ENCODE data around the gene SURF6. TPM values are rescaled to one million over a fixed set of nuclear protein-coding genes. Genes with fewer than 3 reads are reported as not detected.

The SURF6 gene
- total RNA-seq, 1 experiment from 2014 or later = 5.6 TPM

Small RNA genes within 50 kb of the gene (small RNA-seq; reads per million reads assigned to genes)
- not detected for gene RF00019
- gene SNORD24 = not detected
- not detected for gene SNORD36A
- gene SNORD36B = not detected
- not detected for gene SNORD36C

Other genes starting within 250 kb of the SURF6 start
- gene RALGDS, start 214.9 kb downstream of the SURF6 start, total RNA-seq (2014; rRNA removed; shearing (Covaris generic); ENCODE audit: low replicate concordance) = 69.2 and 99.2 TPM in 2 replicates
- 5.2 TPM in 2 replicates for gene GBGT1, start 172.3 kb downstream of the SURF6 start, total RNA-seq (2014; rRNA removed; shearing (Covaris generic); ENCODE audit: low replicate concordance)
- gene OBP2B, start 126.9 kb downstream of the SURF6 start, total RNA-seq (2014; rRNA removed; shearing (Covaris generic); ENCODE audit: low replicate concordance) = not detected in 2 replicates
- gene ABO, start 61.0 kb downstream of the SURF6 start, total RNA-seq (2014; rRNA removed; shearing (Covaris generic); ENCODE audit: low replicate concordance) = not detected in 2 replicates
- 13.6 and 30.6 TPM in 2 replicates for gene MED22, start 11.9 kb upstream of the SURF6 start, total RNA-seq (2014; rRNA removed; shearing (Covaris generic); ENCODE audit: low replicate concordance)
- 2,407 and 2,991 TPM in 2 replicates for gene RPL7A, start 12.0 kb upstream of the SURF6 start, total RNA-seq (2014; rRNA removed; shearing (Covaris generic); ENCODE audit: low replicate concordance)
- 35.6 and 40.0 TPM in 2 replicates for gene SURF1, start 20.3 kb upstream of the SURF6 start, total RNA-seq (2014; rRNA removed; shearing (Covaris generic); ENCODE audit: low replicate concordance)
- gene SURF2, start 20.4 kb upstream of the SURF6 start, total RNA-seq (2014; rRNA removed; shearing (Covaris generic); ENCODE audit: low replicate concordance) = 20.0 and 52.9 TPM in 2 replicates
- 81.1 and 84.1 TPM in 2 replicates for gene SURF4, start 39.9 kb upstream of the SURF6 start, total RNA-seq (2014; rRNA removed; shearing (Covaris generic); ENCODE audit: low replicate concordance)
- 0.93 and 0.97 TPM in 2 replicates for gene STKLD1, start 40.2 kb upstream of the SURF6 start, total RNA-seq (2014; rRNA removed; shearing (Covaris generic); ENCODE audit: low replicate concordance)
- gene REXO4, start 81.8 kb upstream of the SURF6 start, total RNA-seq (2014; rRNA removed; shearing (Covaris generic); ENCODE audit: low replicate concordance) = 10.5 and 41.9 TPM in 2 replicates
- 0.34 and 1.3 TPM in 2 replicates for gene ADAMTS13, start 86.2 kb upstream of the SURF6 start, total RNA-seq (2014; rRNA removed; shearing (Covaris generic); ENCODE audit: low replicate concordance)
- 4.5 and 15.3 TPM in 2 replicates for gene CACFD1, start 123.8 kb upstream of the SURF6 start, total RNA-seq (2014; rRNA removed; shearing (Covaris generic); ENCODE audit: low replicate concordance)
- gene SLC2A6, start 142.9 kb upstream of the SURF6 start, total RNA-seq (2014; rRNA removed; shearing (Covaris generic); ENCODE audit: low replicate concordance) = 10.6 and 32.0 TPM in 2 replicates
- gene MYMK, start 188.8 kb upstream of the SURF6 start, total RNA-seq (2014; rRNA removed; shearing (Covaris generic); ENCODE audit: low replicate concordance) = not detected in 2 replicates
- not detected in 2 replicates for gene ADAMTSL2, start 198.5 kb upstream of the SURF6 start, total RNA-seq (2014; rRNA removed; shearing (Covaris generic); ENCODE audit: low replicate concordance)